Measurements from ENCODE around the gene KCNJ16. TPM values are rescaled to one million over a fixed set of nuclear protein-coding genes. Genes with fewer than 3 reads are reported as not detected.

Gene KCNJ16
- total and polyA plus RNA-seq, 9 of the 15 experiments (the other 6 are each of a cell fraction or from before 2014, with no cell fraction given), result 0.01 to 0.75 (median 0.07) TPM; not detected in 4

DNA sequence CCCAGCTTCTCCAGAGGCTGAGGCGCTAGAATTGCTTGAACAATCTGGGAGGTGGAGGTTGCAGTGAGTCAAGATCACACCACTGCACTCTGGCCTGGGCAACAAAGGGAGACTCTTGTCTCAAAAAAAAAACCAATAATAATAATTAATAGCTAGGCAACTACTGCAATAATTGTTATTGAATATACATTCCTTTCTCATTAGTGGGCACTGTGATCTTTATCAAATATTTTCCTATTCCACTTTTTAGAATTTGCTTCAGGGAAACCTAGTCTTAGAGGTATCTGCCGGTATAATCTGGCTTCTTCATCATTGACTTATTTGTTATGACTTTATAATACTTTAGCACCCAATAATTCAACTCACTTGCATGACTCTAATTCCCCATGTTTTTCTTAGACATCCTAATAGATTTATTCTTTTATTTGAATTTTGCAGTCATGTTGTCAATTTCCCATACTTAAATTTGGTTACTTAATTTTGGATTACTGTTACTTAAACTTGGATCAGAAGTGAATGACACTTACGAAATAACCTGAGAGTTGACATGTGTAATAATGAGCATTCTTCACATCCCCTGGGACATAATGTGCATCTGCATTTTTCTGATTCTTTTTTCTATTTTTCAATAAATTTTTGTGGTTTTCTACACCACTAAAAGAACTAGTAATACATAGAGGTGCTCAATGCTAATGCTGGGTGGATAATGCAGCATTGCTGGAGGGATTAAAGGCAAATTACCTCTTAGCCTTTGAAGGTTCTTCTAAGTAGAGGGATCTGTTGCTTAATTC lies 25.0 kb upstream of the KCNJ16 start (continued):
- TF ChIP-seq EGR1 (conservative IDR thresholded peaks at IDR 0.05) (no peak), CBX8 (IDR thresholded peaks at IDR 0.05; ENCODE audit: borderline replicate concordance, extremely low read depth, low read depth, low read length, poor library complexity, severe bottlenecking) (no peak), ZNF311 (CRISPR knock-in tag; IDR thresholded peaks at IDR 0.05) (no peak), ZFPM2 (CRISPR knock-in tag; IDR thresholded peaks at IDR 0.05) (no peak), HEY1 (CRISPR knock-in tag; IDR thresholded peaks at IDR 0.05; ENCODE audit: borderline replicate concordance) (no peak)
- TF ChIP-seq, protein P1, sequence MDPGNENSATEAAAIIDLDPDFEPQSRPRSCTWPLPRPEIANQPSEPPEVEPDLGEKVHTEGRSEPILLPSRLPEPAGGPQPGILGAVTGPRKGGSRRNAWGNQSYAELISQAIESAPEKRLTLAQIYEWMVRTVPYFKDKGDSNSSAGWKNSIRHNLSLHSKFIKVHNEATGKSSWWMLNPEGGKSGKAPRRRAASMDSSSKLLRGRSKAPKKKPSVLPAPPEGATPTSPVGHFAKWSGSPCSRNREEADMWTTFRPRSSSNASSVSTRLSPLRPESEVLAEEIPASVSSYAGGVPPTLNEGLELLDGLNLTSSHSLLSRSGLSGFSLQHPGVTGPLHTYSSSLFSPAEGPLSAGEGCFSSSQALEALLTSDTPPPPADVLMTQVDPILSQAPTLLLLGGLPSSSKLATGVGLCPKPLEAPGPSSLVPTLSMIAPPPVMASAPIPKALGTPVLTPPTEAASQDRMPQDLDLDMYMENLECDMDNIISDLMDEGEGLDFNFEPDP (CRISPR knock-in tag; IDR thresholded peaks at IDR 0.05), result no peak
- TF ChIP-seq, protein P2, sequence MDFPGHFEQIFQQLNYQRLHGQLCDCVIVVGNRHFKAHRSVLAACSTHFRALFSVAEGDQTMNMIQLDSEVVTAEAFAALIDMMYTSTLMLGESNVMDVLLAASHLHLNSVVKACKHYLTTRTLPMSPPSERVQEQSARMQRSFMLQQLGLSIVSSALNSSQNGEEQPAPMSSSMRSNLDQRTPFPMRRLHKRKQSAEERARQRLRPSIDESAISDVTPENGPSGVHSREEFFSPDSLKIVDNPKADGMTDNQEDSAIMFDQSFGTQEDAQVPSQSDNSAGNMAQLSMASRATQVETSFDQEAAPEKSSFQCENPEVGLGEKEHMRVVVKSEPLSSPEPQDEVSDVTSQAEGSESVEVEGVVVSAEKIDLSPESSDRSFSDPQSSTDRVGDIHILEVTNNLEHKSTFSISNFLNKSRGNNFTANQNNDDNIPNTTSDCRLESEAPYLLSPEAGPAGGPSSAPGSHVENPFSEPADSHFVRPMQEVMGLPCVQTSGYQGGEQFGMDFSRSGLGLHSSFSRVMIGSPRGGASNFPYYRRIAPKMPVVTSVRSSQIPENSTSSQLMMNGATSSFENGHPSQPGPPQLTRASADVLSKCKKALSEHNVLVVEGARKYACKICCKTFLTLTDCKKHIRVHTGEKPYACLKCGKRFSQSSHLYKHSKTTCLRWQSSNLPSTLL (IDR thresholded peaks at IDR 0.05), result no peak
